ENCODE data around the gene RAB3GAP2. TPM values are rescaled to one million over a fixed set of nuclear protein-coding genes. Genes with fewer than 3 reads are reported as not detected.
A peak's percentile ranks its signal among the peaks of the same experiment; 100 is the strongest.

The RAB3GAP2 gene
- total RNA-seq, 6 experiments from 2014 or later, result 13.3 to 20.4 (median 18.4) TPM

- Histone ChIP-seq H3K9me3 (no peaks in the 10 kb centered on the region), H3K4me1 (no peaks in the 10 kb centered on the region), H3K4me3 (no peak overlapping the region), H3K27ac (no peak overlapping the region), H3K27me3 (no peaks in the 10 kb centered on the region), H3K36me3 (peaks cover 0 to 57% (median 9%) of the 10 kb centered on the region in 4 donors)
- 90% methylated on average over 6 of the region's 6 CpGs for WGBS (ENCODE audit: insufficient coverage, low coverage, low lambda C conversion rate, missing lambda C conversion rate)
- DNase-seq, result no peak
- intact Hi-C loops (cut with DNase I), result no loop called here
- TF ChIP-seq CTCF (IDR thresholded peaks at IDR 0.05) (no peak), POLR2A (IDR thresholded peaks at IDR 0.05) (no peak)
- no peak for ATAC-seq
These were observed 132.3 kb downstream of the RAB3GAP2 start for GRCh38 chr1:220139966-220140365.

- peak overlapping the region in 1 of 3 donors; percentile 16 for H3K27ac ChIP-seq
- H3K36me3 ChIP-seq, result peaks cover 0 to 63% (median 14%) of the 10 kb centered on the region in 4 donors
- ATAC-seq, result peak; percentile 76 to 87 (median 82)
These were observed 135.1 kb downstream of the RAB3GAP2 start for GRCh38 chr1:220137019-220137786.

GRCh38 chr1:220135755-220136154, 136.5 kb downstream of the RAB3GAP2 start:
- 94% methylated on average over 2 of the region's 2 CpGs for WGBS (ENCODE audit: insufficient coverage, low coverage, low lambda C conversion rate, missing lambda C conversion rate)
- Histone ChIP-seq H3K4me1 (no peaks in the 10 kb centered on the region), H3K27me3 (no peaks in the 10 kb centered on the region), H3K27ac (no peak overlapping the region), H3K9me3 (no peaks in the 10 kb centered on the region), H3K36me3 (peaks cover 0 to 57% (median 14%) of the 10 kb centered on the region in 4 donors), H3K4me3 (no peak overlapping the region)
- DNase-seq, result no peak
- TF ChIP-seq CTCF (IDR thresholded peaks at IDR 0.05), result no peak
- no peak for TF ChIP-seq POLR2A (IDR thresholded peaks at IDR 0.05)
- intact Hi-C loops (cut with DNase I), result no loop called here
- no peak for ATAC-seq

More at GRCh38 chr1:220137019-220137786, 135.1 kb downstream of the RAB3GAP2 start:
- Histone ChIP-seq H3K27me3 (no peaks in the 10 kb centered on the region), H3K4me1 (no peaks in the 10 kb centered on the region), H3K9me3 (no peaks in the 10 kb centered on the region), H3K4me3 (no peak overlapping the region)
- TF ChIP-seq POLR2A (IDR thresholded peaks at IDR 0.05) (no peak), CTCF (IDR thresholded peaks at IDR 0.05) (no peak)
- DNase-seq, result no peak
- intact Hi-C loops (cut with DNase I), result no loop called here
- 74% methylated on average over 9 of the region's 9 CpGs for WGBS (ENCODE audit: insufficient coverage, low coverage, low lambda C conversion rate, missing lambda C conversion rate)

- Histone ChIP-seq H3K27ac (no peak overlapping the region), H3K36me3 (peaks cover 0 to 23% (median 10%) of the 10 kb centered on the region in 4 donors), H3K4me3 (no peak overlapping the region), H3K4me1 (no peaks in the 10 kb centered on the region), H3K9me3 (no peaks in the 10 kb centered on the region), H3K27me3 (no peaks in the 10 kb centered on the region)
- ATAC-seq (no peak), DNase-seq (no peak)
- intact Hi-C loops (cut with DNase I), result no loop called here
- TF ChIP-seq POLR2A (IDR thresholded peaks at IDR 0.05), result no peak
- TF ChIP-seq CTCF (IDR thresholded peaks at IDR 0.05), result no peak
These were observed 142.6 kb downstream of the RAB3GAP2 start for GRCh38 chr1:220129479-220130210.

Measured in right lobe of liver (tissue), 6 donors.